Stimulated activated CD4-positive, alpha-beta T cell treated with anti-CD3 and anti-CD28 coated beads, Interleukin-2, amount 100 ng/mL, for 4 hours (primary cell): ENCODE data around the gene PIGO.

Source experiments
- DNase-seq: peaks from one replicate; pipeline ENCODE4 v3.0.0-alpha.2; 2020; ENCODE audit warnings: low read depth

The PIGO gene

DNA sequence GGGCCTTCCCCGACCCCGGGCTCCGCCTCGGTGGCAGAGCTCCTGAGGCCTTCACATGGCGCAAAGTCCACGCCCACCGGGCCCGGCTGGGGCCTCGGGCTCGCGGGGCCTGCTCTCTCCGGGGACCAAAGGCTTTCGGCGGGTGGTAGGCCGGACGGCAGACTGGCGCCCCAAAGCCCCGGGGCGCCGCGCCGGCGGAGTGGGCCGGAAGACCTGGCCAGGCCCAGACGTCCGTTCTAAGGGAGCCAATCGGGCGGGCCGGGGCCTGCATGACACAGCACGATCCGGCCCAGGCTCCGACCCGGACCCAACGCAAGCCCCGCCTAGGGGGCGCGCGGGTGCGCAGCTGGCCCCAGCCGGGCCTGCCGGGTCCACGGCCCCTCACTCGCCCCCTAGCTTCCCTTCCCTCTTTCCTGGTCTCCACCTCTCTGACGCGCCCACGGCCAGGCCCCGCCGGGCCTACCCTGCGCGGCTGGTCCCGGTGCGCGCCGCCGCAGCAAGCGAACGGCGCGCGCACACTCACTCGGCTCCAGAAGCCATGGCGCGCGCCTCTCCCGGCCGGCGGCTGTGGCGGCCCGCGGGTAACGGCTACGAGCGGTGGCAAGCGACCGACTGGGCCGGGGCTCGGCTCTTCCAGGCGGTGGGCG is 24.5 kb downstream of the PIGO start:
- DNase-seq = peak; percentile 59

GRCh38 chr9:35070823-35071813 is 25.3 kb downstream of the PIGO start:
- no peak for DNase-seq

DNA sequence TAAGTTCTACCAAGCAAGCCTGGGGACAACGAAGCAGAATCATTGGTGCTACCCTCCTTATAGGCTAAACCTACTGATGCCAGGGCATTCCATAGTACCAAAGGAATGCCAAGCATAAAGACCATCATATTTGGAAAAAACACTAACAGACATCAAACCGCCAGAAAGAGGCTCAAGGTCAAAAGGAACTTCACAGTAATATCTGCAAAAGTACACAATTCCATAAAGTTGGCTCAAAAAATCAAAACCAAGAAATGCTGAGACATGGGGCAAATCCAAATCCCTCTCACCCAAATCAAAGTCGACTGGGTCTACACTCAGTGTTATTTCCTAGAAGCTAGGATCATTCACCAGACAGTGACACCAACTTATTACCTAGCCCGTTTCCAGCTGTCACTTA is 27.4 kb downstream of the PIGO start:
- DNase-seq = no peak

GRCh38 chr9:35067056-35067455 is 29.3 kb downstream of the PIGO start:
- no peak for DNase-seq

GRCh38 chr9:35060548-35061207 is 35.7 kb downstream of the PIGO start:
- no peak for DNase-seq

GRCh38 chr9:35059438-35059837 is 37.0 kb downstream of the PIGO start:
- DNase-seq = no peak

GRCh38 chr9:35057271-35057620 is 39.1 kb downstream of the PIGO start:
- DNase-seq = no peak

DNA sequence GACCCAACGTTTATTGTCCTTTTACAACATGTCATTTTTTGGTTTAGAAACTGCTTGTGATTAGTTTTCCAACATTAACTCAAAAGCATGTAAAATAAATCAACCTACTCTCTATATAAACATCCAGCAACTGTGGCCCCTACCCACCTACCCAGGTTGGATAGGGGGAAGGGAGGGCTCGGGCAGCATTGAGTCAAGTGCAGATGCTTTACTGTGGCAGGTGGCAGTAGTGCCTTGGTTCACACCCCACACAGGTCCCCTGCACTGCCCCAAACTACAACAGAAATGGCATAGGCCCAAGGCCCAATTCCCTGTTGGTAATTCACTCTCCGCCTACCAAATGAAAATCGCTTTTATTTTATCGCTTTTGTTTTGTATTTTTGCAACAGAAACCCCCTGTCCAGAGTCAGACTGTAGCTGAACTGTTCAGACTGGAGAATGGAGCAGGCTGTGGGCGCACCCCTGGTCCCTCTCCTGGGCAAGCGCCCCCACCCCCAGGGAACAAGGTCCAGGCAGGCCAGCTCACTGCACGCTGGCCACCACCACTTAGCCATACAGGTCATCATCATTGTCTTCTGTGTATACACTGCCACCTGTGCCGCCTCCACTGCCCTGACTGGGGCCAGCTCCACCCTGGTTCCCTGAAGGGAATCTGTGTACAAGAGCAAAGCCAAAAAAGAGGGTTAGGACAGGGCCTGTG is 39.7 kb downstream of the PIGO start:
- DNase-seq = no peak

GRCh38 chr9:35054871-35055644 is 41.3 kb downstream of the PIGO start:
- no peak for DNase-seq

GRCh38 chr9:35054185-35054835 is 42.1 kb downstream of the PIGO start:
- no peak for DNase-seq

GRCh38 chr9:35051069-35051967 is 45.1 kb downstream of the PIGO start:
- peak; percentile 41 for DNase-seq

GRCh38 chr9:35048511-35048910 is 47.9 kb downstream of the PIGO start:
- DNase-seq = no peak

- DNase-seq = no peak
Measured at GRCh38 chr9:35044071-35044470, 52.3 kb downstream of the PIGO start.

DNA sequence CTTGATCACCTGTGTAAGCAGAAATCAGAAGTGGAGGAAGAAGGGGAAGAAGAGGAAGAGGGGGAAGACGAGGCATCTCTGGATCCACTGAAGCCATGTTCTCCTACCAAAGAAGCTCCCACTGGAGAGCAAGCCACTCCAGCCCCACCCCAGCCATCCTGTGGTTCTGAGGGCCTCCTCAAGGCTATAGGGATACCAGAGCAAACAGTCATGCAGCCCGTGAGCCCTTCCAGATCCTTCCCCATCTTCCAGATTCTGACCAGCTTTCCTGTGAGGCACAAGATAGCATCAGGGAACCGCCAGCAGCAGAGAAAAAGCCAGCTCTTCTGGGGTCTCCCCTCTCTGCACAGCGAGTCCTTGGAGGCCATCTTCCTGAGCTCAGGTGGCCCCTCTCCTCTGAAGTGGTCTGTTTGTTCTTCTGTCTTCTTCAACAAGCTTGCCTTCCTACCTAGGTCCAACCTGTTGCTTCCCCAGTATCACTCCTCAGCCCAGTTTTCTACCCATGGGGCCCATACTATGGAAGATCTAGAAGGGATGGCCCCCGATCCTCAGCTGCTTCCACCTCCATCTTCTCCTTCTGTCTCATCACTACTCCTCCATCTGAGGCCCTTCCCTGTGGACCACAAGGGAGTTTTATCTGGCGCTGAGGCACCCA is 53.4 kb downstream of the PIGO start:
- no peak for DNase-seq

DNA sequence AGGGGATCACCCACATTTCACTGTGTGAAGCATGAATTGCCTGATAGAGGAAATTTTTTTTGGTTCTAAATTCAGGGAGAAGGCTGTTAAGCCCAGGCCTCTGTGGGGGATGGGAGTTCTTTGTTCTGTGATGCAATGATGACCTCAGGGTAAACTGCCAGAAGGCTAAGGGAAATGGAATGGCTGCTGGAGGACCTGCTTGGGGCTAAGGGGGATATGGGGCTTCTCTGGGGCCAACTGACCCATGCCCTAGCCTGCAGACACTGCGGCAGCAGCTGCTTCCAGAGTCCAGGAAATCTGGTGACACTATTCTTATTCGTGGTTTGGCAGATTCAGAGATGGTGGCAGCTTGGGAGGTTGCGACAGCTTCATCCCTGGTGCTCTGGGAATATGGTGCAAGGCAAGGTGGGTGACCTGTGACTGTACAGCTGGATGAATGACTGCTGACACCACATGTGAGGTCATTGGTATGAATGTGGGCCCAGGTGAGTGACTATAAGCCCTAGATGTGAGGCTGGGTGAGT is 54.2 kb downstream of the PIGO start:
- no peak for DNase-seq
